GM21576 (cell line): ENCODE results near the gene SMIM38.
A peak's percentile ranks its signal among the peaks of the same experiment; 100 is the strongest.

Experiments
- ATAC-seq: cut with Tn5 transposase; IDR thresholded peaks from one replicate; pipeline ENCODE4 v1.9.1; 2021; ENCODE audit warnings: mild to moderate bottlenecking, moderate library complexity; ENCODE audit not compliant: unreplicated experiment

SMIM38 gene

GRCh38 chr11:69157822-69158231, 2.1 kb downstream of the SMIM38 start:
- ATAC-seq = no peak

- no peak for ATAC-seq
These were observed 2.8 kb downstream of the SMIM38 start for GRCh38 chr11:69158301-69159149.

- ATAC-seq = no peak
These were observed 3.6 kb downstream of the SMIM38 start for GRCh38 chr11:69159150-69159852.

- no peak for ATAC-seq
These were observed 4.8 kb downstream of the SMIM38 start for GRCh38 chr11:69160296-69161116.

GRCh38 chr11:69161117-69161407, 5.3 kb downstream of the SMIM38 start:
- ATAC-seq = no peak

GRCh38 chr11:69162505-69162904, 6.8 kb downstream of the SMIM38 start:
- ATAC-seq = no peak

- no peak for ATAC-seq
These were observed 8.1 kb downstream of the SMIM38 start for GRCh38 chr11:69163842-69164241.

- no peak for ATAC-seq
These were observed 9.1 kb downstream of the SMIM38 start for GRCh38 chr11:69164824-69165223.

GRCh38 chr11:69165775-69166174, 10.0 kb downstream of the SMIM38 start:
- no peak for ATAC-seq

GRCh38 chr11:69166218-69167115, 10.7 kb downstream of the SMIM38 start:
- peak; percentile 91 for ATAC-seq

- no peak for ATAC-seq
These were observed 11.6 kb downstream of the SMIM38 start for GRCh38 chr11:69167130-69167915.

- ATAC-seq = no peak
These were observed 12.4 kb downstream of the SMIM38 start for GRCh38 chr11:69167916-69168691.

GRCh38 chr11:69169479-69169878, 13.7 kb downstream of the SMIM38 start:
- ATAC-seq = no peak

- ATAC-seq = no peak
These were observed 15.0 kb downstream of the SMIM38 start for GRCh38 chr11:69170704-69171103.

GRCh38 chr11:69171476-69172240, 15.9 kb downstream of the SMIM38 start:
- ATAC-seq = no peak

- no peak for ATAC-seq
These were observed 16.9 kb downstream of the SMIM38 start for GRCh38 chr11:69172674-69173073.

GRCh38 chr11:69173331-69173730, 17.6 kb downstream of the SMIM38 start:
- ATAC-seq = no peak

GRCh38 chr11:69173925-69174581, 18.3 kb downstream of the SMIM38 start:
- ATAC-seq = no peak
